SK-N-SH (cell line): ENCODE data around the gene SMIM12. TPM values are rescaled to one million over a fixed set of nuclear protein-coding genes. Genes with fewer than 3 reads are reported as not detected.

Experiments used
- CTCF ChIA-PET: fragments of 300-600, 350-600 bp; formaldehyde crosslinking; extraction: SDS; loops from one replicate; lab custom pipeline; 2021; lab: Yijun Ruan, JAX
- POLR2A ChIA-PET: fragments of 350-600 bp; sonication (Branson Sonifier 250); formaldehyde crosslinking; extraction: SDS; loops from one replicate; lab custom pipeline; 2020; ENCODE audit warnings: antibody characterized with exemption, inconsistent platforms; lab: Yijun Ruan, JAX
- DNase-seq: peaks from one replicate; pipeline ENCODE4 v3.0.0; 2012
- H2AFZ ChIP-seq: fragments of 200-600 bp; sonication (generic); 2 replicates; pipeline ENCODE4 v1.8.1; 2016; ENCODE audit warnings: antibody characterized with exemption, mild to moderate bottlenecking, low read depth
- H3F3A ChIP-seq: fragments of 200-600 bp; sonication (generic); replicated peaks from 2 replicates; pipeline ENCODE3; 2016; ENCODE audit warnings: antibody characterized with exemption, mild to moderate bottlenecking; ENCODE audit not compliant: insufficient read depth
- H3K27ac ChIP-seq, 2 experiments: fragments of 200-500 bp in 1 of 2; fragments of 200-600 bp in 1 of 2; sonication (Bioruptor generic) in 1 of 2; sonication (generic), shearing (Covaris generic) in 1 of 2; 2 replicates each; pipeline versions ENCODE4 v1.5.1 to v1.6.1; 2014 to 2016; ENCODE audit warnings: low read depth in 2 of 2, inconsistent platforms in 1 of 2, low read length in 1 of 2, mild to moderate bottlenecking in 1 of 2, mixed read lengths in 1 of 2
- H3K27me3 ChIP-seq: fragments of 200-600 bp; sonication (generic), shearing (Covaris generic); 2 replicates; pipeline ENCODE4 v1.6.1; 2016; ENCODE audit warnings: mixed run types; ENCODE audit not compliant: insufficient read depth
- H3K36me3 ChIP-seq, 2 experiments: fragments of 200-500 bp in 1 of 2; fragments of 200-600 bp in 1 of 2; sonication (Bioruptor generic) in 1 of 2; sonication (generic) in 1 of 2; replicated peaks in 1 of 2; 2 replicates each; pipeline versions ENCODE3 to v1.5.1; 2014 to 2016; ENCODE audit warnings: low read length in 1 of 2, mild to moderate bottlenecking in 1 of 2; ENCODE audit not compliant: insufficient read depth in 2 of 2, control insufficient read depth in 1 of 2
- H3K4me1 ChIP-seq, 2 experiments: fragments of 200-500 bp in 1 of 2; fragments of 200-600 bp in 1 of 2; sonication (Bioruptor generic) in 1 of 2; sonication (generic), shearing (Covaris generic) in 1 of 2; 2 replicates each; pipeline versions ENCODE4 v1.5.1 to v1.6.1; 2014 to 2016; ENCODE audit warnings: low read depth in 1 of 2, low read length in 1 of 2, mixed run types in 1 of 2; ENCODE audit not compliant: insufficient read depth in 2 of 2, control insufficient read depth in 1 of 2
- H3K4me2 ChIP-seq: fragments of 200-600 bp; sonication (generic), shearing (Covaris generic); 2 replicates; pipeline ENCODE4 v1.6.1; 2017; ENCODE audit warnings: mixed run types
- H3K4me3 ChIP-seq, 2 experiments: fragments of 200-500 bp in 1 of 2; fragments of 200-600 bp in 1 of 2; sonication (Bioruptor generic) in 1 of 2; sonication (generic), shearing (Covaris generic) in 1 of 2; 2 replicates each; pipeline versions ENCODE4 v1.5.1 to v1.8.1; 2014 to 2016; ENCODE audit warnings: low read depth in 2 of 2, inconsistent platforms in 1 of 2, low read length in 1 of 2, mild to moderate bottlenecking in 1 of 2, mixed read lengths in 1 of 2, moderate library complexity in 1 of 2
- H3K79me2 ChIP-seq: fragments of 200-600 bp; sonication (generic); 2 replicates; pipeline ENCODE4 v1.8.1; 2017; ENCODE audit warnings: mild to moderate bottlenecking; ENCODE audit not compliant: insufficient read depth
- H3K9ac ChIP-seq: fragments of 200-600 bp; sonication (generic); 2 replicates; pipeline ENCODE4 v1.6.1; 2017; ENCODE audit warnings: mixed run types
- H3K9me2 ChIP-seq: fragments of 200-600 bp; sonication (generic); 2 replicates; pipeline ENCODE4 v1.6.1; 2017; ENCODE audit warnings: mixed run types
- H3K9me3 ChIP-seq: fragments of 200-600 bp; sonication (generic); 2 replicates; pipeline ENCODE4 v1.6.1; 2017; ENCODE audit warnings: mixed run types, mild to moderate bottlenecking, moderate library complexity
- H4K20me1 ChIP-seq: fragments of 200-600 bp; sonication (generic); 2 replicates; pipeline ENCODE4 v1.6.1; 2017; ENCODE audit warnings: mild to moderate bottlenecking, mixed run types; ENCODE audit not compliant: insufficient read depth
- ELF1 ChIP-seq: IDR thresholded peaks from 2 replicates; pipeline ENCODE4 v1.4.0; 2012
- EP300 ChIP-seq, 2 experiments: IDR thresholded peaks; 2 replicates each; pipeline versions ENCODE4 v1.4.0 to v1.6.1; 2012; ENCODE audit warnings: borderline replicate concordance in 1 of 2, low read depth in 1 of 2, low read length in 1 of 2
- EZH2phosphoT487 ChIP-seq: fragments of 200-600 bp; sonication (generic); IDR thresholded peaks from 2 replicates; pipeline ENCODE4 v1.6.1; 2017; ENCODE audit warnings: low read depth, mixed run types, mild to moderate bottlenecking, antibody characterized with exemption, moderate library complexity, borderline replicate concordance
- FOXJ3 ChIP-seq: sonication (generic); formaldehyde crosslinking; IDR thresholded peaks from 2 replicates; pipeline ENCODE4 v1.5.1; 2020; ENCODE audit warnings: mild to moderate bottlenecking, missing genetic modification reagents
- FOXM1 ChIP-seq: IDR thresholded peaks from 2 replicates; pipeline ENCODE4 v1.4.0; 2012; ENCODE audit warnings: low read depth, mild to moderate bottlenecking
- GABPA ChIP-seq: IDR thresholded peaks from 2 replicates; pipeline ENCODE4 v1.4.0; 2012; ENCODE audit warnings: low read depth, mild to moderate bottlenecking
- NFIC ChIP-seq: IDR thresholded peaks from 2 replicates; pipeline ENCODE4 v1.4.0; 2012; ENCODE audit warnings: borderline replicate concordance
- POLR2AphosphoS5 ChIP-seq: IDR thresholded peaks from 2 replicates; pipeline ENCODE4 v1.6.1; 2012; ENCODE audit warnings: low read depth, low read length
- RAD21 ChIP-seq: IDR thresholded peaks from 2 replicates; pipeline ENCODE4 v1.6.1; 2012; ENCODE audit warnings: mild to moderate bottlenecking, low read length
- RCOR1 ChIP-seq: fragments of 150-350 bp; IDR thresholded peaks from 2 replicates; pipeline ENCODE4 v1.6.1; 2017; ENCODE audit warnings: antibody characterized with exemption, low read length
- RFX5 ChIP-seq: IDR thresholded peaks from 2 replicates; pipeline ENCODE4 v1.6.1; 2012; ENCODE audit warnings: mild to moderate bottlenecking, improper control_type of control experiment, low read length
- SIN3A ChIP-seq: IDR thresholded peaks from 2 replicates; pipeline ENCODE4 v1.6.1; 2012; ENCODE audit warnings: low read depth, mild to moderate bottlenecking, low read length, moderate library complexity, borderline replicate concordance
- SMC3 ChIP-seq: IDR thresholded peaks from 2 replicates; pipeline ENCODE4 v1.6.1; 2012; ENCODE audit warnings: low read depth, low read length, improper control_type of control experiment
- TCF12 ChIP-seq: IDR thresholded peaks from 2 replicates; pipeline ENCODE4 v1.4.0; 2012
- YY1 ChIP-seq: IDR thresholded peaks from 2 replicates; pipeline ENCODE4 v1.4.0; 2012; ENCODE audit warnings: low read depth, mild to moderate bottlenecking
- WGBS: methylation state at CpG from one replicate; pipeline ENCODE4 v1.1.6; 2017; ENCODE audit warnings: low lambda C conversion rate; 5-methylcytosine and 5-hydroxymethylcytosine counted together
- polyA plus RNA-seq, 3 experiments: library from polyadenylated mRNA; depleted of rRNA; stranded (reverse); fragments of >200 nt; gene quantifications; 2 replicates each; pipeline ENCODE4 v1.2.3, GENCODE V29; 2012
- TF ChIP-seq, protein P1 (sequence below): fragments of 150-350 bp; IDR thresholded peaks from 2 replicates; pipeline ENCODE4 v1.6.1; 2016; ENCODE audit warnings: mild to moderate bottlenecking, low read depth, low read length
- TF ChIP-seq, protein P2 (sequence below): fragments of 200-600 bp; sonication (generic); IDR thresholded peaks from 2 replicates; pipeline ENCODE4 v1.6.1; 2017; ENCODE audit warnings: antibody characterized with exemption, mild to moderate bottlenecking, moderate library complexity
- TF ChIP-seq, protein P3 (sequence below): IDR thresholded peaks from 2 replicates; pipeline ENCODE4; 2012
- TF ChIP-seq, protein P4 (sequence below): IDR thresholded peaks from 2 replicates; pipeline ENCODE4 v1.4.0; 2012; ENCODE audit warnings: low read depth, borderline replicate concordance
- TF ChIP-seq, protein P5 (sequence below): IDR thresholded peaks from 2 replicates; pipeline ENCODE4 v1.4.0; 2012; ENCODE audit warnings: low read depth, borderline replicate concordance

The SMIM12 gene
- polyA plus RNA-seq, 1 of the 3 experiments (the other 2 are of a cell fraction) = 42.3 TPM

DNA sequence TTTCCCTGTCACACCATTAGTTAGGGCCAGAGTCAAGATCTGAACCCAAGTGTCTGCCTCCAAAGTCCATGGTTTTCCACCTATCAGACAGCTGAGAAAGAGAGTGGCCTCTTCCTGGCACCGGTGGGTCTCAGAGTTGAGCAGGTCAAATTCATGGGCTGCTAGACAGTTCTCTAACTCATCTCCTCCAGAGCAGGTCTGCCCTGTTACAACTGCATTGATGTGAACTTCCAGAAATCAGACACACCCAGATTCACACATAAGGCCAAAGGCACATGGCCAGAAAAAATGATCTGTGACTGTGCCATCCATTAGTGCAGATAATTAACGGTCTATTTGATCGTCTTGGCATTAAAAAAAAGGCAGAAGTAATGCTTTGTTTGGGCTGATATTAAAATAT is 17.5 kb downstream of the SMIM12 start:
- WGBS = 62% methylated on average over 3 of the region's 3 CpGs
- no peaks in the 10 kb centered on the region for H3K36me3 ChIP-seq
- H4K20me1 ChIP-seq = no peaks in the 10 kb centered on the region
- H3F3A ChIP-seq = no peaks in the 10 kb centered on the region
- no peak for DNase-seq
- H3K4me3 ChIP-seq = no peak overlapping the region
- no peak overlapping the region for H3K27ac ChIP-seq
- H3K9me3 ChIP-seq = no peaks in the 10 kb centered on the region
- no peak for TF ChIP-seq GABPA
- TF ChIP-seq NFIC = no peak
- TF ChIP-seq, protein P1, sequence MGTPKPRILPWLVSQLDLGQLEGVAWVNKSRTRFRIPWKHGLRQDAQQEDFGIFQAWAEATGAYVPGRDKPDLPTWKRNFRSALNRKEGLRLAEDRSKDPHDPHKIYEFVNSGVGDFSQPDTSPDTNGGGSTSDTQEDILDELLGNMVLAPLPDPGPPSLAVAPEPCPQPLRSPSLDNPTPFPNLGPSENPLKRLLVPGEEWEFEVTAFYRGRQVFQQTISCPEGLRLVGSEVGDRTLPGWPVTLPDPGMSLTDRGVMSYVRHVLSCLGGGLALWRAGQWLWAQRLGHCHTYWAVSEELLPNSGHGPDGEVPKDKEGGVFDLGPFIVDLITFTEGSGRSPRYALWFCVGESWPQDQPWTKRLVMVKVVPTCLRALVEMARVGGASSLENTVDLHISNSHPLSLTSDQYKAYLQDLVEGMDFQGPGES = no peak
- TF ChIP-seq, protein P2, sequence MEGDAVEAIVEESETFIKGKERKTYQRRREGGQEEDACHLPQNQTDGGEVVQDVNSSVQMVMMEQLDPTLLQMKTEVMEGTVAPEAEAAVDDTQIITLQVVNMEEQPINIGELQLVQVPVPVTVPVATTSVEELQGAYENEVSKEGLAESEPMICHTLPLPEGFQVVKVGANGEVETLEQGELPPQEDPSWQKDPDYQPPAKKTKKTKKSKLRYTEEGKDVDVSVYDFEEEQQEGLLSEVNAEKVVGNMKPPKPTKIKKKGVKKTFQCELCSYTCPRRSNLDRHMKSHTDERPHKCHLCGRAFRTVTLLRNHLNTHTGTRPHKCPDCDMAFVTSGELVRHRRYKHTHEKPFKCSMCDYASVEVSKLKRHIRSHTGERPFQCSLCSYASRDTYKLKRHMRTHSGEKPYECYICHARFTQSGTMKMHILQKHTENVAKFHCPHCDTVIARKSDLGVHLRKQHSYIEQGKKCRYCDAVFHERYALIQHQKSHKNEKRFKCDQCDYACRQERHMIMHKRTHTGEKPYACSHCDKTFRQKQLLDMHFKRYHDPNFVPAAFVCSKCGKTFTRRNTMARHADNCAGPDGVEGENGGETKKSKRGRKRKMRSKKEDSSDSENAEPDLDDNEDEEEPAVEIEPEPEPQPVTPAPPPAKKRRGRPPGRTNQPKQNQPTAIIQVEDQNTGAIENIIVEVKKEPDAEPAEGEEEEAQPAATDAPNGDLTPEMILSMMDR = no peak
- no peak for TF ChIP-seq FOXJ3
- TF ChIP-seq POLR2AphosphoS5 = no peak
- TF ChIP-seq SIN3A = no peak
- no peak for TF ChIP-seq YY1
- TF ChIP-seq SMC3 = no peak
- H3K27me3 ChIP-seq = no peaks in the 10 kb centered on the region
- ChIA-PET CTCF (interaction anchor here (0.7 to 6.5 kb wide), 2 partner anchors 11 to 55 kb away, joined by 4 to 51 read pairs; no protein-coding TSS in a partner anchor), POLR2A (no interaction called here)
- H2AFZ ChIP-seq = no peak overlapping the region
- H3K4me1 ChIP-seq = peaks cover 0 to 10% of the 10 kb centered on the region in 2 experiments; a peak in 1 of 4 replicates
- no peaks in the 10 kb centered on the region for H3K9me2 ChIP-seq
- H3K9ac ChIP-seq = no peak overlapping the region
- no peak overlapping the region for H3K4me2 ChIP-seq
- no peaks in the 10 kb centered on the region for H3K79me2 ChIP-seq

DNA sequence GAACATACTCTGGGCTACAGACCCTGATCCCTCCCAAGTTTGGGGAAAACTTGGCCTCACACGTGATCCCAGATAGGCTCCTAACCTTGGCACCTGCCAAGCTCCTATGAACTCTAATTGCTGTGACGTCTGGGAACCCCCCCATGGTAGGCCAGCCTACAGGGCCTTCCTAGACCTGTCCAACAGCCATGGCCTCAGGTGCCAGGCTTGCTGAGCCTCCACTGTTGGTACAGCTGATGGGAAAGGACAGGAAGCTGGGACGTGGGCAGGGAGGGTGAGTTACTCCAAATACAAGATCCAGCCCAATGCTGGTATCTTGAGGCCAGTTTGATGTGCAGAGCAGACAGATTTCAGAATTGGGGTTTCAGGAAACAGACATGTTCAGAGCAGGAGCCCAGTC is 19.1 kb downstream of the SMIM12 start:
- POLR2A ChIA-PET = no interaction called here
- Histone ChIP-seq H3K4me2 (no peak overlapping the region), H3K9me2 (no peaks in the 10 kb centered on the region), H3K27me3 (no peaks in the 10 kb centered on the region), H4K20me1 (no peaks in the 10 kb centered on the region), H3K4me1 (peaks cover 0 to 2% of the 10 kb centered on the region in 2 experiments; a peak in 1 of 4 replicates), H3K27ac (no peak overlapping the region), H3K9me3 (no peaks in the 10 kb centered on the region), H2AFZ (no peak overlapping the region), H3F3A (no peaks in the 10 kb centered on the region), H3K79me2 (no peaks in the 10 kb centered on the region), H3K4me3 (no peak overlapping the region), H3K9ac (no peak overlapping the region), H3K36me3 (no peaks in the 10 kb centered on the region)
- CTCF ChIA-PET = interaction anchor here (1.2 to 6.5 kb wide), 3 partner anchors 12 to 54 kb away, joined by 3 to 51 read pairs (median 5); no protein-coding TSS in a partner anchor
- 63% methylated on average over 2 of the region's 3 CpGs for WGBS
- no peak for DNase-seq
- TF ChIP-seq, protein P3, sequence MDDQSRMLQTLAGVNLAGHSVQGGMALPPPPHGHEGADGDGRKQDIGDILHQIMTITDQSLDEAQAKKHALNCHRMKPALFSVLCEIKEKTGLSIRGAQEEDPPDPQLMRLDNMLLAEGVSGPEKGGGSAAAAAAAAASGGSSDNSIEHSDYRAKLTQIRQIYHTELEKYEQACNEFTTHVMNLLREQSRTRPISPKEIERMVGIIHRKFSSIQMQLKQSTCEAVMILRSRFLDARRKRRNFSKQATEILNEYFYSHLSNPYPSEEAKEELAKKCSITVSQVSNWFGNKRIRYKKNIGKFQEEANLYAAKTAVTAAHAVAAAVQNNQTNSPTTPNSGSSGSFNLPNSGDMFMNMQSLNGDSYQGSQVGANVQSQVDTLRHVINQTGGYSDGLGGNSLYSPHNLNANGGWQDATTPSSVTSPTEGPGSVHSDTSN = no peak
- TF ChIP-seq, protein P4, sequence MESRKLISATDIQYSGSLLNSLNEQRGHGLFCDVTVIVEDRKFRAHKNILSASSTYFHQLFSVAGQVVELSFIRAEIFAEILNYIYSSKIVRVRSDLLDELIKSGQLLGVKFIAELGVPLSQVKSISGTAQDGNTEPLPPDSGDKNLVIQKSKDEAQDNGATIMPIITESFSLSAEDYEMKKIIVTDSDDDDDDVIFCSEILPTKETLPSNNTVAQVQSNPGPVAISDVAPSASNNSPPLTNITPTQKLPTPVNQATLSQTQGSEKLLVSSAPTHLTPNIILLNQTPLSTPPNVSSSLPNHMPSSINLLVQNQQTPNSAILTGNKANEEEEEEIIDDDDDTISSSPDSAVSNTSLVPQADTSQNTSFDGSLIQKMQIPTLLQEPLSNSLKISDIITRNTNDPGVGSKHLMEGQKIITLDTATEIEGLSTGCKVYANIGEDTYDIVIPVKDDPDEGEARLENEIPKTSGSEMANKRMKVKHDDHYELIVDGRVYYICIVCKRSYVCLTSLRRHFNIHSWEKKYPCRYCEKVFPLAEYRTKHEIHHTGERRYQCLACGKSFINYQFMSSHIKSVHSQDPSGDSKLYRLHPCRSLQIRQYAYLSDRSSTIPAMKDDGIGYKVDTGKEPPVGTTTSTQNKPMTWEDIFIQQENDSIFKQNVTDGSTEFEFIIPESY = no peak
- TF ChIP-seq NFIC (no peak), FOXM1 (no peak), ELF1 (no peak), RCOR1 (no peak), EZH2phosphoT487 (no peak), EP300 (IDR thresholded peaks at IDR 0.05; ENCODE audit: borderline replicate concordance in 1 of 2, low read depth in 1 of 2, low read length in 1 of 2) (no peak), RFX5 (no peak), FOXJ3 (no peak), TCF12 (no peak), RAD21 (no peak)
- TF ChIP-seq, protein P2 = no peak
- TF ChIP-seq, protein P5, sequence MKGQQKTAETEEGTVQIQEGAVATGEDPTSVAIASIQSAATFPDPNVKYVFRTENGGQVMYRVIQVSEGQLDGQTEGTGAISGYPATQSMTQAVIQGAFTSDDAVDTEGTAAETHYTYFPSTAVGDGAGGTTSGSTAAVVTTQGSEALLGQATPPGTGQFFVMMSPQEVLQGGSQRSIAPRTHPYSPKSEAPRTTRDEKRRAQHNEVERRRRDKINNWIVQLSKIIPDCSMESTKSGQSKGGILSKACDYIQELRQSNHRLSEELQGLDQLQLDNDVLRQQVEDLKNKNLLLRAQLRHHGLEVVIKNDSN = no peak
